H1 (cell line): Measurements from ENCODE around the gene CYYR1. TPM values are rescaled to one million over a fixed set of nuclear protein-coding genes. Genes with fewer than 3 reads are reported as not detected.

Source experiments
- CTCF ChIA-PET: fragments of 300-600 bp; sonication (Branson Sonifier 250); formaldehyde crosslinking; loops from one replicate; lab custom pipeline; 2021; ENCODE audit not compliant: partially characterized antibody; lab: Charles Lee
- POLR2A ChIA-PET: fragments of 300-600 bp; sonication (Branson Sonifier 250); formaldehyde crosslinking; loops from one replicate; lab custom pipeline; 2021; ENCODE audit warnings: inconsistent platforms; ENCODE audit not compliant: partially characterized antibody; lab: Charles Lee
- DNase-seq, 2 experiments: peaks; one replicate each; pipeline versions ENCODE4 v3.0.0 to v3.0.0-alpha.2; 2010 to 2022; ENCODE audit warnings: low spot score in 2 of 2, low read depth in 1 of 2, mixed read lengths in 1 of 2
- FAIRE-seq: peaks from 2 replicates; lab custom pipeline; 2011; peaks lifted over from hg19 to GRCh38; lab: Jason Lieb, UNC
- H2AFZ ChIP-seq: 2 replicates; pipeline ENCODE4 v1.8.1; 2012; ENCODE audit warnings: low read length, inconsistent platforms
- H2AK5ac ChIP-seq: 2 replicates; pipeline ENCODE4 v1.6.1; 2013; ENCODE audit warnings: low read depth, low read length
- H2BK120ac ChIP-seq: replicated peaks from 2 replicates; pipeline ENCODE3; 2013; ENCODE audit warnings: low read depth, low read length, inconsistent platforms
- H2BK12ac ChIP-seq: 2 replicates; pipeline ENCODE4 v1.6.1; 2013; ENCODE audit warnings: low read depth, low read length
- H2BK15ac ChIP-seq: 2 replicates; pipeline ENCODE4 v1.6.1; 2013; ENCODE audit warnings: low read length
- H2BK20ac ChIP-seq: 2 replicates; pipeline ENCODE4 v1.6.1; 2013; ENCODE audit warnings: low read length
- H2BK5ac ChIP-seq: 2 replicates; pipeline ENCODE4 v1.6.1; 2013; ENCODE audit warnings: low read depth, low read length
- H3K14ac ChIP-seq: 2 replicates; pipeline ENCODE4 v1.6.1; 2013; ENCODE audit warnings: inconsistent platforms; ENCODE audit not compliant: insufficient read length
- H3K18ac ChIP-seq: 2 replicates; pipeline ENCODE4 v1.6.1; 2013; ENCODE audit warnings: low read length; ENCODE audit errors: extremely low read depth
- H3K23ac ChIP-seq: 2 replicates; pipeline ENCODE4 v1.6.1; 2013; ENCODE audit warnings: inconsistent platforms; ENCODE audit not compliant: insufficient read length
- H3K23me2 ChIP-seq: 2 replicates; pipeline ENCODE4 v1.6.1; 2013; ENCODE audit warnings: low read depth, low read length
- H3K27ac ChIP-seq: 2 replicates; pipeline ENCODE4 v1.6.1; 2011; ENCODE audit warnings: low read depth, low read length, inconsistent platforms
- H3K27me3 ChIP-seq, 4 experiments: replicated peaks in 1 of 4; 1 replicate in 1 of 4; 2 replicates in 3 of 4; pipeline versions ENCODE4 v1.6.1 to v1.8.1; 2011 to 2013; ENCODE audit warnings: low read length in 3 of 4, mild to moderate bottlenecking in 3 of 4, inconsistent platforms in 2 of 4, mixed read lengths in 2 of 4, moderate library complexity in 1 of 4; ENCODE audit not compliant: control insufficient read depth in 3 of 4, insufficient read depth in 3 of 4; ENCODE audit errors: extremely low read depth in 1 of 4
- H3K36me3 ChIP-seq, 4 experiments: 2 replicates each; pipeline versions ENCODE4 v1.6.1 to v1.8.1; 2011 to 2013; ENCODE audit warnings: mild to moderate bottlenecking in 4 of 4, low read length in 3 of 4, moderate library complexity in 2 of 4, control low read depth in 1 of 4, inconsistent platforms in 1 of 4; ENCODE audit not compliant: insufficient read depth in 4 of 4, control insufficient read depth in 2 of 4
- H3K4ac ChIP-seq: replicated peaks from 2 replicates; pipeline ENCODE3; 2013; ENCODE audit warnings: low read length, low read depth, mixed read lengths, inconsistent platforms; ENCODE audit not compliant: insufficient read length
- H3K4me1 ChIP-seq, 4 experiments: replicated peaks in 1 of 4; 1 replicate in 1 of 4; 2 replicates in 3 of 4; pipeline versions ENCODE4 v1.6.1 to v1.8.1; 2011 to 2013; ENCODE audit warnings: low read length in 3 of 4, inconsistent platforms in 2 of 4, mixed read lengths in 1 of 4; ENCODE audit not compliant: insufficient read depth in 4 of 4, control insufficient read depth in 3 of 4
- H3K4me2 ChIP-seq, 2 experiments: 2 replicates each; pipeline versions ENCODE4 v1.6.1 to v1.8.1; 2011 to 2013; ENCODE audit warnings: low read depth in 2 of 2, low read length in 2 of 2, control low read depth in 1 of 2, inconsistent platforms in 1 of 2, mild to moderate bottlenecking in 1 of 2; ENCODE audit not compliant: insufficient read depth in 1 of 2
- H3K4me3 ChIP-seq, 4 experiments: fragments of 200-600, 300-600 bp in 1 of 4; sonication (generic), shearing (Covaris generic), sonication (Bioruptor Twin) in 1 of 4; 2 replicates each; pipeline versions ENCODE4 v1.5.1 to v1.8.1; 2011 to 2016; ENCODE audit warnings: low read length in 4 of 4, low read depth in 3 of 4, control low read depth in 2 of 4, inconsistent platforms in 2 of 4, mild to moderate bottlenecking in 2 of 4, mixed read lengths in 1 of 4, moderate library complexity in 1 of 4; ENCODE audit not compliant: insufficient read depth in 2 of 4; ENCODE audit errors: extremely low read depth in 1 of 4
- H3K56ac ChIP-seq: replicated peaks from 2 replicates; pipeline ENCODE3; 2013; ENCODE audit warnings: low read depth, mild to moderate bottlenecking, mixed read lengths, low read length, inconsistent platforms; ENCODE audit not compliant: insufficient read length
- H3K79me1 ChIP-seq: 2 replicates; pipeline ENCODE4 v1.6.1; 2013; ENCODE audit warnings: low read depth, low read length, control low read depth
- H3K79me2 ChIP-seq, 2 experiments: 2 replicates each; pipeline versions ENCODE4 v1.6.1 to v1.8.1; 2012 to 2013; ENCODE audit warnings: low read length in 2 of 2, mild to moderate bottlenecking in 2 of 2, inconsistent platforms in 1 of 2; ENCODE audit not compliant: insufficient read depth in 2 of 2, control insufficient read depth in 1 of 2
- H3K9ac ChIP-seq, 4 experiments: replicated peaks in 1 of 4; 1 replicate in 1 of 4; 2 replicates in 3 of 4; pipeline versions ENCODE4 v1.6.1 to v1.8.1; 2011 to 2013; ENCODE audit warnings: low read depth in 3 of 4, low read length in 3 of 4, control low read depth in 2 of 4, mild to moderate bottlenecking in 2 of 4, moderate library complexity in 2 of 4, inconsistent platforms in 1 of 4; ENCODE audit errors: extremely low read depth in 1 of 4
- H3K9me3 ChIP-seq, 2 experiments: 2 replicates each; pipeline versions ENCODE4 v1.6.1 to v1.8.1; 2012 to 2013; ENCODE audit warnings: mild to moderate bottlenecking in 2 of 2, moderate library complexity in 2 of 2, control low read depth in 1 of 2, inconsistent platforms in 1 of 2, low read depth in 1 of 2, low read length in 1 of 2, mixed read lengths in 1 of 2; ENCODE audit not compliant: insufficient read depth in 2 of 2
- H4K20me1 ChIP-seq, 2 experiments: replicated peaks in 1 of 2; 2 replicates each; pipeline versions ENCODE3 to v1.8.1; 2011 to 2013; ENCODE audit warnings: inconsistent platforms in 2 of 2, low read length in 2 of 2, mild to moderate bottlenecking in 1 of 2; ENCODE audit not compliant: insufficient read depth in 2 of 2, control insufficient read depth in 1 of 2
- H4K5ac ChIP-seq: 2 replicates; pipeline ENCODE4 v1.6.1; 2013; ENCODE audit warnings: low read length, low read depth, mixed read lengths, inconsistent platforms; ENCODE audit not compliant: insufficient read length
- H4K8ac ChIP-seq: 2 replicates; pipeline ENCODE4 v1.8.0; 2013; ENCODE audit warnings: mild to moderate bottlenecking, moderate library complexity, low read length, inconsistent platforms; ENCODE audit not compliant: insufficient read depth; ENCODE audit errors: extremely low read depth
- H4K91ac ChIP-seq: replicated peaks from 2 replicates; pipeline ENCODE3; 2013; ENCODE audit warnings: low read length, mixed read lengths, inconsistent platforms; ENCODE audit not compliant: insufficient read length
- SP2 ChIP-seq: IDR thresholded peaks from 2 replicates; pipeline ENCODE4 v1.6.1; 2012; ENCODE audit warnings: mild to moderate bottlenecking, low read length, inconsistent platforms
- WGBS, 2 experiments: shearing (Covaris generic) in 1 of 2; methylation state at CpG; one replicate each; pipeline versions ENCODE4 v1.1.6 to v1.1.7; 2013 to 2015; ENCODE audit warnings: low lambda C conversion rate in 2 of 2, mixed read lengths in 2 of 2, inconsistent platforms in 1 of 2, low coverage in 1 of 2, missing lambda C conversion rate in 1 of 2; ENCODE audit not compliant: insufficient replicate concordance in 2 of 2, insufficient coverage in 1 of 2, insufficient read length in 1 of 2; ENCODE audit errors: extremely low coverage in 1 of 2, missing lambda C conversion rate in 1 of 2; 5-methylcytosine and 5-hydroxymethylcytosine counted together
- polyA plus RNA-seq, 7 experiments: library from polyadenylated mRNA; depleted of rRNA in 3 of 7; stranded (reverse) in 5 of 7; unstranded in 2 of 7; fragments of >200 nt in 5 of 7; fragments of 200-250 nt in 2 of 7; gene quantifications; 1 replicate in 5 of 7; 2 replicates in 1 of 7; 4 replicates in 1 of 7; pipeline versions ENCODE4 v1.2.1 to v1.2.3, GENCODE V29; 2011 to 2013; ENCODE audit warnings: missing spikeins in 2 of 7, mixed read lengths in 2 of 7
- total RNA-seq: library from RNA; stranded (reverse); fragmentation: NEBNext Ultra II Directional; extraction: Animal tissue kit (Norgen Biotek cat#: 25700); gene quantifications from 2 replicates; pipeline ENCODE4 v1.2.1, GENCODE V29; 2021

The CYYR1 gene
- total and polyA plus RNA-seq, 2 of the 8 experiments (the other 6 are each of a cell fraction or from before 2014, with no cell fraction given): 12.2 to 37.9 TPM

DNA sequence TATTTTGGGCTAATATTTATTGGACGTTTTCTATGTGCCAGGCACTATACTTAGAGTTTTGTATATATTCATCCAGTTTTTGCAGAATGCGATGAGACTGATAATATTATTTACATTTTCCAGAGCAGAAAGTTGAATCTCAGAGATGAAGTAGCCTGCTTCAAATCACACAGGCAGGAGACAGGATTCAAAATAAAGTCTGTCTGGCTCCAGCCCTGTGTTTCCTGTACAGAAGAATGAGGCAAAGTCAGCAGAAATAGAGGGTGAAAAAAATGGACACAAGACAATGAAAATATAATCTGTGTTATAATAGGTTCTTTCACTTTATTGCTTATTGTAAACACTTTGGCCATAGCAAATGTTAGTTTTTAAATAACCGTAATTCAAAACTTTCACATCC is 107.2 kb downstream of the CYYR1 start:
- no peaks in the 10 kb centered on the region for H3K79me2 ChIP-seq
- H2BK120ac ChIP-seq: no peak overlapping the region
- no peaks in the 10 kb centered on the region for H3K36me3 ChIP-seq
- no peak for FAIRE-seq
- H4K8ac ChIP-seq: no peak overlapping the region
- no peak overlapping the region for H2BK20ac ChIP-seq
- no peaks in the 10 kb centered on the region for H3K79me1 ChIP-seq
- H2BK15ac ChIP-seq: no peak overlapping the region
- no peak overlapping the region for H3K9ac ChIP-seq
- no peak overlapping the region for H2BK5ac ChIP-seq
- H2AFZ ChIP-seq: no peak overlapping the region
- H4K5ac ChIP-seq: no peak overlapping the region
- CTCF ChIA-PET: interaction anchor here (0.5 kb wide), 1 partner anchor 1231 kb away, joined by 3 read pairs; no protein-coding TSS in a partner anchor
- no peak overlapping the region for H2BK12ac ChIP-seq
- DNase-seq: no peak
- H3K27ac ChIP-seq: no peak overlapping the region
- H3K23ac ChIP-seq: no peak overlapping the region
- H3K4me3 ChIP-seq: no peak overlapping the region
- H2AK5ac ChIP-seq: no peak overlapping the region
- no peak overlapping the region for H3K18ac ChIP-seq
- no peaks in the 10 kb centered on the region for H3K4me1 ChIP-seq
- POLR2A ChIA-PET: no interaction called here
- WGBS, 2 experiments: 92% methylated on average over 3 of the region's 3 CpGs; no CpG with 5 or more reads in 1 of the 2 experiments
- H4K20me1 ChIP-seq: no peaks in the 10 kb centered on the region
- no peak overlapping the region for H3K14ac ChIP-seq
- no peak overlapping the region for H3K56ac ChIP-seq
- H3K9me3 ChIP-seq: no peaks in the 10 kb centered on the region
- no peaks in the 10 kb centered on the region for H3K27me3 ChIP-seq
- no peak overlapping the region for H4K91ac ChIP-seq
- H3K23me2 ChIP-seq: no peaks in the 10 kb centered on the region
- no peak overlapping the region for H3K4me2 ChIP-seq
- TF ChIP-seq SP2: no peak
- H3K4ac ChIP-seq: no peak overlapping the region
